ENCODE measurements around the gene UBE2G2. TPM values are rescaled to one million over a fixed set of nuclear protein-coding genes. Genes with fewer than 3 reads are reported as not detected.

Gene UBE2G2
- total RNA-seq, 1 experiment from 2014 or later, result 159 TPM

DNA sequence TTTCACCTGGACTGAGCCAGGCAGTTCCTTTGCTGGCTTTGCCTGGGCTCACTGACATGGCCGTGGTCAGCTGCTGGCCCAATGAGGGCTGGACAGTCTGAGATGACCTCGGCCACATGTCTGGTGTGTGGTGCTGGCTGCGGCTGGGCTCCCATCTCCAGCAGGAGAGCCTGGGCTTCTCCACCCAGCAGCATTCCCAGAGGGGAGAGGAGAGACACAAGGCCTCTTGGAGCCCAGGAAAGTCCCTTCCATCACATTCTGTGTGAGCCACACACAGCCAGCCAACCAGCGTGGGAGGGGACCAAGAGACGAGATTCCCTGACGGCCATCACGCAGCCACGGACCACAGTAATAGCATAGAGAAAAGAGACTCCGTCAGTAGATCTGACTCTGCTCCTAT is 37.3 kb upstream of the UBE2G2 start:
- H3K4me2 ChIP-seq (ENCODE audit: low read length), result no peak overlapping the region
- H3K9ac ChIP-seq (ENCODE audit: low read length), result no peak overlapping the region
- CTCF ChIA-PET, result no interaction called here
- H3K4me1 ChIP-seq (ENCODE audit: insufficient read depth, low read length), result no peaks in the 10 kb centered on the region
- no peaks in the 10 kb centered on the region for H3K9me2 ChIP-seq (replicated peaks; ENCODE audit: low read length)
- no peak overlapping the region for H2AFZ ChIP-seq (ENCODE audit: low read length)
- BruUV-seq (replicated peaks), result no TSS peak
- DNase-seq (no peak), ATAC-seq (no peak)
- no peak overlapping the region for H3K4me3 ChIP-seq (ENCODE audit: low read length)
- H3K9me3 ChIP-seq (ENCODE audit: low read length), result no peaks in the 10 kb centered on the region
- TF ChIP-seq EZH2 (IDR thresholded peaks at IDR 0.05; ENCODE audit: low read length, unreplicated experiment) (no peak), EZH2phosphoT487 (IDR thresholded peaks at IDR 0.05; ENCODE audit: borderline replicate concordance, low read length) (no peak)
- no peak overlapping the region for H3K27ac ChIP-seq (ENCODE audit: low read length)
- H3F3A ChIP-seq (ENCODE audit: low read length, unreplicated experiment), result no peaks in the 10 kb centered on the region
- H4K20me1 ChIP-seq (ENCODE audit: low read length), result no peaks in the 10 kb centered on the region
- H3K36me3 ChIP-seq (ENCODE audit: low read depth, low read length), result no peaks in the 10 kb centered on the region
- no peaks in the 10 kb centered on the region for H3K27me3 ChIP-seq (ENCODE audit: low read length)
- intact Hi-C loops (cut with micrococcal nuclease), result no loop called here
- no peaks in the 10 kb centered on the region for H3K79me2 ChIP-seq (ENCODE audit: low read length)
- POLR2A ChIA-PET (ENCODE audit: unreplicated experiment), result no interaction called here

- no peaks in the 10 kb centered on the region for H3K9me3 ChIP-seq (ENCODE audit: low read length)
These were observed 36.6 kb upstream of the UBE2G2 start for GRCh38 chr21:44838039-44838895.

DNA sequence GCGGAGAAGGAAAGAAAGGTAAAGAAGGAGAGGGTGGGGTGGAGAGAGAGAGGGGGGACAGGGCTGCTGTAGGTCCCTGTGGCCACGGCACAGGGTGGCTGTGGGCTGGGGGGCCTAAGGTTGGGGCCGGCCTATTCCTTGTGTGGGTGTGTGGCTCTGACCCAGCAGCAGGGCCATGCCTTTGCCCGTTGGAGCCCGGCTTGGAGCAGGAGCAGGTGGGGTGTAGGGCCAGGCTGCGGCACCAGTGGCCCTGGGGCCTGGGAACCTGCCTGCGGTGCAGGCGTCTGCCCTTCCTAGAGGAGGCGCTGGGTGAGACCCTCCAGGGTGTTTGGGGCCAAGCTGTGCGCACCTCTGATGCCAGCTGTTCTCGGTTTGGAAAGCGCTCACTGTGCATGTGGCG is 35.9 kb upstream of the UBE2G2 start:
- no peak overlapping the region for H3K9ac ChIP-seq (ENCODE audit: low read length)
- no peak overlapping the region for H3K4me2 ChIP-seq (ENCODE audit: low read length)
- ChIA-PET POLR2A (ENCODE audit: unreplicated experiment) (no interaction called here), CTCF (no interaction called here)
- no peaks in the 10 kb centered on the region for H3F3A ChIP-seq (ENCODE audit: low read length, unreplicated experiment)
- no peak for DNase-seq
- no TSS peak for BruUV-seq (replicated peaks)
- no peak for TF ChIP-seq CTCF (conservative IDR thresholded peaks at IDR 0.05; ENCODE audit: low read depth, low read length)
- TF ChIP-seq EZH2phosphoT487 (IDR thresholded peaks at IDR 0.05; ENCODE audit: borderline replicate concordance, low read length), result no peak
- no peak for TF ChIP-seq EZH2 (IDR thresholded peaks at IDR 0.05; ENCODE audit: low read length, unreplicated experiment)
- no peaks in the 10 kb centered on the region for H3K4me1 ChIP-seq (ENCODE audit: insufficient read depth, low read length)
- no peak overlapping the region for H3K4me3 ChIP-seq (ENCODE audit: low read length)
- H2AFZ ChIP-seq (ENCODE audit: low read length), result no peak overlapping the region
- intact Hi-C loops (cut with micrococcal nuclease), result no loop called here
- no peak overlapping the region for H3K27ac ChIP-seq (ENCODE audit: low read length)
- H3K27me3 ChIP-seq (ENCODE audit: low read length), result no peaks in the 10 kb centered on the region
- no peaks in the 10 kb centered on the region for H4K20me1 ChIP-seq (ENCODE audit: low read length)
- no peaks in the 10 kb centered on the region for H3K9me3 ChIP-seq (ENCODE audit: low read length)
- no peaks in the 10 kb centered on the region for H3K9me2 ChIP-seq (replicated peaks; ENCODE audit: low read length)
- no peaks in the 10 kb centered on the region for H3K79me2 ChIP-seq (ENCODE audit: low read length)
- ATAC-seq, result no peak
- H3K36me3 ChIP-seq (ENCODE audit: low read depth, low read length), result no peaks in the 10 kb centered on the region

More at GRCh38 chr21:44838039-44838895, 36.6 kb upstream of the UBE2G2 start:
- Histone ChIP-seq H3K9me2 (replicated peaks; ENCODE audit: low read length) (no peaks in the 10 kb centered on the region), H3K9ac (ENCODE audit: low read length) (no peak overlapping the region), H3K27ac (ENCODE audit: low read length) (no peak overlapping the region), H3K79me2 (ENCODE audit: low read length) (no peaks in the 10 kb centered on the region), H3F3A (ENCODE audit: low read length, unreplicated experiment) (no peaks in the 10 kb centered on the region), H3K36me3 (ENCODE audit: low read depth, low read length) (no peaks in the 10 kb centered on the region), H3K4me2 (ENCODE audit: low read length) (no peak overlapping the region), H2AFZ (ENCODE audit: low read length) (no peak overlapping the region), H3K4me3 (ENCODE audit: low read length) (no peak overlapping the region), H3K27me3 (ENCODE audit: low read length) (no peaks in the 10 kb centered on the region), H4K20me1 (ENCODE audit: low read length) (no peaks in the 10 kb centered on the region), H3K4me1 (ENCODE audit: insufficient read depth, low read length) (no peaks in the 10 kb centered on the region)
- ATAC-seq (0 out of 2 replicates have a peak, but pooled peaks have one; percentile 23), DNase-seq (no peak)
- CTCF ChIA-PET, result no interaction called here
- BruUV-seq (replicated peaks), result no TSS peak
- POLR2A ChIA-PET (ENCODE audit: unreplicated experiment), result no interaction called here
- no peak for TF ChIP-seq EZH2 (IDR thresholded peaks at IDR 0.05; ENCODE audit: low read length, unreplicated experiment)
- TF ChIP-seq EZH2phosphoT487 (IDR thresholded peaks at IDR 0.05; ENCODE audit: borderline replicate concordance, low read length), result no peak
- no peak for TF ChIP-seq CTCF (conservative IDR thresholded peaks at IDR 0.05; ENCODE audit: low read depth, low read length)
- intact Hi-C loops (cut with micrococcal nuclease), result no loop called here
